GM12872 (cell line): ENCODE data around the gene NT5C3B.

ENCODE experiments used
- TF ChIP-seq, protein P1 (sequence below): IDR thresholded peaks from 3 replicates; pipeline ENCODE4 v1.5.1; 2011; ENCODE audit warnings: low read depth, mild to moderate bottlenecking, low read length, moderate library complexity; ENCODE audit not compliant: insufficient read depth

The NT5C3B gene

DNA sequence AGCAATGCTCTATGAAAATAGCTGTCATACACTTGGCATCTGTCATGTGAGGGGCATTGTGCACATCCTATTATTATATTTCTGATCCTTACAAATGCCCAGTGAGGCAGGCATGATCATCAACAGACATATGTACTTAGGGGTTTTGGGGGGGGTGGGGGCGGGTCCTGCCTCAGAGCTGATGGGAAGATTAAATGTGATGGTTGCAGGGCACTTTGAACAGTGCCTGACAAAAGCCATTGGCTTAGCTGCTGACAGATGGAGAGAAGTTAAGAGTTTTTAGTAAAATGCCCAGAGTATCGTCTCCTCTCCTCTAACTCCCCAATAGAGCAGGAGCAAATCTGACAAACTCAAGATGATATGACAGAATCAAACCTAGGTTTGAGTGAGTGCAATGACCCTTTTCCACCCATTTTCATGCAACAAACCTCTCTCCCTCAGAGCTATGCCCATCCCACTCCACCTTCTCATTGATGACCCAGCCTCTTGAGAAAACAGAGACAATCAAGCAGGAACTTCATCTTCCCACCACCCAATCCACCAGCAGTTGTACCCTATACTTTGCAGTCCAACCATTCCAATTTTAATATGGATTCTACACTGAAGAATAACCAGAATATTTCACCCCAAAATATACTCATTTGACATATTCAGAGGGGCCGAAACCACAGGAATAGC lies 24.4 kb upstream of the NT5C3B start:
- TF ChIP-seq, protein P1, sequence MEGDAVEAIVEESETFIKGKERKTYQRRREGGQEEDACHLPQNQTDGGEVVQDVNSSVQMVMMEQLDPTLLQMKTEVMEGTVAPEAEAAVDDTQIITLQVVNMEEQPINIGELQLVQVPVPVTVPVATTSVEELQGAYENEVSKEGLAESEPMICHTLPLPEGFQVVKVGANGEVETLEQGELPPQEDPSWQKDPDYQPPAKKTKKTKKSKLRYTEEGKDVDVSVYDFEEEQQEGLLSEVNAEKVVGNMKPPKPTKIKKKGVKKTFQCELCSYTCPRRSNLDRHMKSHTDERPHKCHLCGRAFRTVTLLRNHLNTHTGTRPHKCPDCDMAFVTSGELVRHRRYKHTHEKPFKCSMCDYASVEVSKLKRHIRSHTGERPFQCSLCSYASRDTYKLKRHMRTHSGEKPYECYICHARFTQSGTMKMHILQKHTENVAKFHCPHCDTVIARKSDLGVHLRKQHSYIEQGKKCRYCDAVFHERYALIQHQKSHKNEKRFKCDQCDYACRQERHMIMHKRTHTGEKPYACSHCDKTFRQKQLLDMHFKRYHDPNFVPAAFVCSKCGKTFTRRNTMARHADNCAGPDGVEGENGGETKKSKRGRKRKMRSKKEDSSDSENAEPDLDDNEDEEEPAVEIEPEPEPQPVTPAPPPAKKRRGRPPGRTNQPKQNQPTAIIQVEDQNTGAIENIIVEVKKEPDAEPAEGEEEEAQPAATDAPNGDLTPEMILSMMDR = no peak

DNA sequence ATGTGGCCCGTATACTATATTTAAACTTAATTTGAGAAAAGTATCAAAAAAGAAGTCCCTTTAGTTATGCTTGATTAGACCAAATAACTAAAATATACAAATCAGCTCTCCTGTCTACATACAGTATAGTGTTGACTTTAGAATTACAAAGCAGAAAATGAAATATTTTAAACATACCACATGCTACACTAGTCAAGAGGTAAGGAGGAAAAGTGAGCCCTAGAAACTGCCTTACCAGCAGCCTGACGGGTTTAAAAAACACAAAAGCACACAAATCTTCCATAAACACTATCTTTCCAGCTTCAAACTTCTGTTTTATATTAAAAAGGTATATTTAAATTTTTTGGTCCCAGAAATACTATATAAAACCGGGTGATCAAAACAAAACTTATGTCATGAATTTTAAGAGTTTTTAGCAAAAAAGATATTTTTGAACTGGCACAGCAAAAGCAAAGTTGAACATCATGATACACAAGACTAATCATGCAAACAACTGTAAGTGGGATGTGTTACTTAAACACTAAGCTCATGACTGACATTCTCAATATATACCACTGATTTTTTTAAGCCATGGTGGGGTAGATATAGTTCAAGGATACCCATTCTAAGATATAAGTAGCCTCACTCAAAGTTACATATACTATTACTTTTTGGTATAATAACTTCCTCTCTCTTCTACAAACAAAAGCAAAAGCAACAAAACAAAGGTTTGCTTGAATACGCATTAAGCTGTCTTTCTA lies 13.4 kb upstream of the NT5C3B start:
- TF ChIP-seq, protein P1 = no peak

DNA sequence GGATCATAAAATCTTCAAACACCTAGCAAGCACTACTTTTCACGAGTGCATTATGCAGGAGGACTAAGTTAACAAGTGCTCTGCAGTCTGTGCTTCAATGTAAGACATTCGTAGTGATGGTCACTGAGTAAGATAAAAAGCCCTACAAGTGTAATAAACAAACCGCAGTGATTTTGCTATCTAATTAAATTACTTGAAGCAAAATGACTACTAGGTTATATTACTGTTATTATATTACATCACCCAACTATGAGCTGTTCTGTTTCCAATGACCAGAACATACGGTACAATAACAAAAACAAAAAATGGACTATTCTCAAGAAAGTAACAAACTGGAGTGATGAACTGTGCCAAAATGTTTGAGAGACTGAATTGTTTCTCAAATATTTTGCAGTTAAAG lies 12.8 kb upstream of the NT5C3B start:
- TF ChIP-seq, protein P1 = no peak

DNA sequence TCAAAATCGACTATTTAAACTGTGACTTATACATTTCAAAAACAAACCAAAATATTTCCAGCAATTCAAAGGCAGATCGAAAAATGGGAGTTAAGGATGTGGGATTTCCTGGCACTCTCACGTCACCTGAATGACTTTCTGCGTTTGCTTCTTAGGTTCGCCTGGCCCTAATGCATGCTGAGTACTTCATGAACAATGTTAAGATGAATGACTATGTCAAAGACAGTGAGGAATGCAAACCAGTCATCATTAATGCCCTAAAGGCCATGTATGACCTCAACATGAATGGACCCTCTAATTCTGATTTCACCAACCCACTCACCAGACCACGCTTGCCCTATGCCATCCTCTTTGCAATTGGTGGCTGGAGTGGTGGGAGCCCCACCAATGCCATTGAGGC lies 8.9 kb upstream of the NT5C3B start:
- TF ChIP-seq, protein P1 = no peak

DNA sequence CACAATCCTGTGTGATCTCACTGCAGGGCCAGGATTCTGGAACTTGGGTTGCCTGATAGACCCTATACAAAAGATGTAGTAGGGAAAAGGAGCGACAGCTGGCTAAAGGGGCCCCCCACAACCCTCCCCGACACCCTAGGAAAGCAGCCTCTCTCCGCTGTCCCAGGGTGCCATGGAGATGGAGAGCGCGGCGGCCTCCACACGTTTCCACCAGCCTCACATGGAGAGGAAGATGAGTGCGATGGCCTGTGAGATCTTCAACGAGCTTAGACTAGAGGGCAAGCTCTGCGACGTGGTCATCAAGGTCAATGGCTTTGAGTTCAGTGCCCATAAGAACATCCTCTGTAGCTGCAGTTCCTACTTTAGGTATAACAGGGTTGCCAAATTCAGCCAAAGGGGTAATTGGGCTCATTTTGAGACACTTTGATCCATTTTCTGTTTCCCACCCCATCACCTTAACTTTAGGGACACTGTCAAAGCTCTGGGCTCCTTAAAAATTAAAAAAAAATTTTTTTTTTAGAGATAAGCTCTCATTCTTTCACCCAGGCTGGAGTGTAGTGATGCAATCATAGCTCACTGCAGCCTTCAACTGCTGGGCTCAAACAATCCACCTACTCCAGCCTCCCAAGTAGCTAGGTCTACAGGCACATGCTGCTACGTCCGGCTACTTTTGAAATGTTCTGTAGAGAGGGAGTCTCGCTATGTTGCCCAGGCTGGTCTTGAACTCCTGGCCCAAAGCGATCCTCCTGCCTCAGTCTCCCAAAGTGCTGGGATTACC lies 1.9 kb upstream of the NT5C3B start, which contains the start of gene KLHL10:
Gene KLHL10, plus strand, starts transcription at position 65 of the 778 bp plus-strand sequence. Its CDS starts 108 bp downstream, at position 173.
- TF ChIP-seq, protein P1 = no peak

DNA sequence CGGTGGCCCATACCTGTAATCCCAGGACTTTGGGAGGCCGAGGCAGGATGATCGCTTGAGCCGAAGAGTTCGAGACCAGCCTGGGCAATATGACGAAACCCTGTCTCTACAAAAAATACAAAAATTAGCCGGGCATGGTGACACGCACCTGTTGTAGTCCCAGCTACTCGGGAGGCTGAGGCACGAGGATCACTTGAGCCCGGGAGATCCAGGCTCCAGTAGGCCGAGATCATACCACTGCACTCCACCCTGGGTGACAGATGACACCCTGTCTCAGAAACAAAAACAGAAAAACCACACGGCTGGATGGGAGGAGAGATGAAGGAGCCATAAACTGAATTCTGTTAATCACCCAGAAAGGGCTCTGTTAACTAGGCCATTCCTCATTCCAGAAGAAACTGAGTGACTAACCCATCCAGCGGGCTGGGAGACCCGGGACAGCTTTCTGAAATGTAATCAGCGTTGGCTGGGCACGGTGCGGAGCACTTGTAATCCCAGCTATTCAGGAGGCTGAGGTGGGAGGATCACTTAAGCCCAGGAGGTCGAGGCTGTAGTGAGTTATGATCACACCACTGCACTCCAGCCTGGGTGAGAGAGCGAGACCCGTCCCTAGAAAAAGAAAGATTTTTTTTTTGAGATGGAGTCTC lies 641 bp upstream of the NT5C3B start:
- TF ChIP-seq, protein P1 = no peak
